ENCODE measurements around the gene DLX1. TPM values are rescaled to one million over a fixed set of nuclear protein-coding genes. Genes with fewer than 3 reads are reported as not detected.

Gene DLX1
- total and polyA plus RNA-seq, 8 donors = 0.25 to 1.1 TPM; not detected in 6

DNA sequence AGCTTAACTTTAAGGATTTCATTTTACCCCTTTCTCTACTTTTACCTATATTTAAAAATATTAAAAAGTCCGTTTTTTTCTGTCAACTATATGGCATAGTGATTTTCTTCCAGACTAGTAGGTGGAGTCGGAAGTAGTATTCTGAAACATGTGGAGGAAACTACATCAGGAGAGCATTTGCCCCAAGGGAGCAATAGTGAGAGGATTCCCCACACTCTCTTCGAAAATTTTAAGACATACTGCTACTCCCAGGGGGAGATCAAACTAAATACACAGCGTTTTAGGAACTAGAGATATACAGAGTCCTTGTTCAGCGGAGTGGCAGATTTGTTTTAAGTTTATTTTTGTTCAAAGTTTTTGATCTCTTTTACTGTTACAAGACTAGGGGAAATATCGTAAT, 45.0 kb upstream of the DLX1 start:
- intact Hi-C loops (cut with DNase I; ENCODE audit: low total_unique reads) = no loop called here
- H3K4me3 ChIP-seq = no peak overlapping the region
- H3K4me1 ChIP-seq = no peaks in the 10 kb centered on the region
- TF ChIP-seq POLR2A (IDR thresholded peaks at IDR 0.05) (no peak), POLR2AphosphoS5 (IDR thresholded peaks at IDR 0.05) (no peak), CTCF (IDR thresholded peaks at IDR 0.05) (no peak), EP300 (IDR thresholded peaks at IDR 0.05) (no peak)
- H3K9me3 ChIP-seq = no peaks in the 10 kb centered on the region
- H3K27me3 ChIP-seq = no peaks in the 10 kb centered on the region
- no peak overlapping the region for H3K27ac ChIP-seq
- DNase-seq = no peak
- no peaks in the 10 kb centered on the region for H3K36me3 ChIP-seq
- WGBS, 5 donors = 86 to 89% (median 88%) methylated on average over 6 of the region's 6 CpGs

GRCh38 chr2:172046080-172046678, 39.1 kb upstream of the DLX1 start:
- no peak overlapping the region for H3K4me3 ChIP-seq
- no peak overlapping the region for H3K27ac ChIP-seq
- H3K27me3 ChIP-seq = no peaks in the 10 kb centered on the region
- H3K36me3 ChIP-seq = no peaks in the 10 kb centered on the region
- WGBS, 5 donors = 59 to 79% (median 72%) methylated on average over 1 of the region's 1 CpG
- no peak for DNase-seq
- no peaks in the 10 kb centered on the region for H3K9me3 ChIP-seq
- TF ChIP-seq POLR2A (IDR thresholded peaks at IDR 0.05) (no peak), POLR2AphosphoS5 (IDR thresholded peaks at IDR 0.05) (no peak), CTCF (IDR thresholded peaks at IDR 0.05) (no peak), EP300 (IDR thresholded peaks at IDR 0.05) (no peak)
- intact Hi-C loops (cut with DNase I; ENCODE audit: low total_unique reads) = no loop called here
- H3K4me1 ChIP-seq = no peaks in the 10 kb centered on the region

DNA sequence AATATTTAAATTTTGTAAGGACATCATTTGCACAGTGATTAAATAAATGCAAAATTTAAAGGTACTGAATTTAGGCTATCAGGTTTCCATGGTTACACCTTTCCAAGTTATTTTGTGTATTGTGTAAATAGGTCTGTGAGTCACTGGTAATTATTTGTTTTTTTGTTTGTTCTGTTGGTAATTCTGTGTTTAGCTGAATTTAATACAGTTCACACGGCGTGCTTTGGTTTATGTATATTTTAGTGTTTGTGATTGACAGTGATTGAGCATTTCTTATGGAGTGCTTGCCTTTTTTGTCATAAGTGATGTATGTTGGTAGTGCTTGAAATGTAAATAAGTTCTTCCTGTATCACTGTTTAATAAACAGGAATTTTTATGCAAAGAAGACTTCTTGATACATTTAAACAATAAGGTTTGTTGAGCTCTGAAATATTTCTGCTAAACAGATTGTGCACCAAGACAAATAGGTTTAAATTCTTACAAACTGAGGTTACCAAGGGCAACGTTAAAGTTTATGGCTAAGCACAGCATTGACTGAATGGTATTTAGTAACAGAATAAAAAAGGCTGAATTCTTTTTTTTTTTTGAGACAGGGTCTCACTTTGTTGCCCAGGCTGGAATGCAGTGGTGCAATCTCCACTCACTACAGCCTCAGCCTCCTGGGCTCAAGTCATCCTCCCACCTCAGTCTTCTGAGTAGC, 38.3 kb upstream of the DLX1 start:
- TF ChIP-seq EP300 (IDR thresholded peaks at IDR 0.05) (no peak), CTCF (IDR thresholded peaks at IDR 0.05) (no peak), POLR2A (IDR thresholded peaks at IDR 0.05) (no peak), POLR2AphosphoS5 (IDR thresholded peaks at IDR 0.05) (no peak)
- WGBS, 5 donors = 56 to 74% (median 65%) methylated on average over 3 of the region's 3 CpGs
- Histone ChIP-seq H3K9me3 (no peaks in the 10 kb centered on the region), H3K4me1 (peaks cover 0 to 2% (median under 1%) of the 10 kb centered on the region in 4 donors), H3K27ac (no peak overlapping the region), H3K4me3 (no peak overlapping the region), H3K36me3 (no peaks in the 10 kb centered on the region), H3K27me3 (no peaks in the 10 kb centered on the region)
- intact Hi-C loops (cut with DNase I; ENCODE audit: low total_unique reads) = no loop called here
- no peak for DNase-seq

GRCh38 chr2:172047566-172048507, 37.5 kb upstream of the DLX1 start:
- Histone ChIP-seq H3K9me3 (no peaks in the 10 kb centered on the region), H3K36me3 (no peaks in the 10 kb centered on the region), H3K27me3 (no peaks in the 10 kb centered on the region), H3K27ac (no peak overlapping the region), H3K4me1 (peaks cover 0 to 5% (median 2%) of the 10 kb centered on the region in 4 donors), H3K4me3 (no peak overlapping the region)
- TF ChIP-seq CTCF (IDR thresholded peaks at IDR 0.05) (no peak), POLR2AphosphoS5 (IDR thresholded peaks at IDR 0.05) (no peak), EP300 (IDR thresholded peaks at IDR 0.05) (no peak), POLR2A (IDR thresholded peaks at IDR 0.05) (no peak)
- intact Hi-C loops (cut with DNase I; ENCODE audit: low total_unique reads) = no loop called here
- WGBS, 5 donors = 96 to 98% (median 97%) methylated on average over 8 of the region's 8 CpGs
- no peak for DNase-seq

All from stomach (tissue), 9 donors.